Stimulated activated effector memory CD8-positive, alpha-beta T cell treated with anti-CD3 and anti-CD28 coated beads, Interleukin-12 subunit alpha, Interleukin-12 subunit beta, amount 100 ng/mL, for 72 hours (primary cell): Measurements from ENCODE around the gene FAM234B.
"Not testable (repeated sequence)": the region's sequence is repeated elsewhere in the genome, so short reads cannot be mapped to it uniquely, and the experiment has no call there.

Experiments used
- ATAC-seq: fragments of 150-1000 bp; cut with Tn5 transposase; 2 replicates; pipeline ENCODE4 v1.10.0; 2021
- DNase-seq, 2 donors: peaks; one replicate each; pipeline ENCODE4 v3.0.0; 2021 to 2022; ENCODE audit warnings: low spot score in 2 of 2
- H3K27ac Mint-ChIP-seq: one replicate; pipeline ENCODE4 v1.8.0; 2022; ENCODE audit warnings: mild to moderate bottlenecking, mixed read lengths
- H3K36me3 Mint-ChIP-seq: one replicate; pipeline ENCODE4 v1.8.0; 2022; ENCODE audit warnings: mild to moderate bottlenecking, mixed read lengths
- H3K4me1 Mint-ChIP-seq: one replicate; pipeline ENCODE4 v1.8.0; 2022; ENCODE audit warnings: mixed read lengths
- H3K4me3 Mint-ChIP-seq: one replicate; pipeline ENCODE4 v1.8.0; 2022; ENCODE audit warnings: mild to moderate bottlenecking, mixed read lengths
- H3K9me3 Mint-ChIP-seq: one replicate; pipeline ENCODE4 v1.8.0; 2022; ENCODE audit warnings: mixed read lengths

FAM234B gene

DNA sequence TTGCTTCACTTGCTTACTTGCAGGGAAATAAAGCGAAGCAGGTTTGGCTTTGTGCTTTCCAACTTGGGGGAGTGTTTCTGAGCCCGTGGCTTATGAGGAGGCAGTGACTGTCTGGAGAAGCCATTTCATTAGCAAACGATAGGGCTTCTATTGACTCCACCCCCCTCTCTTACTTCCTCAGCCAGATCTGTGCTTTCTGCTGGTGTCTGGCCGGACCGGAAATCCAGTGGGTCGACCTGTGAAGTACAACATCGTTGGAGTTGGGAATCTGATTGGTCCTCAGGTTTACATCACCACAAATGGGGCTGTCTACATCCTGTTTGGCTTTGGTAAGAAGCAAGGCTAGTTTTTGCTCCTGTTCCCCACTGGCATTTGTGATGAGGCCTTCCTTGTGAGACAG, 22.3 kb downstream of the FAM234B start:
- Mint-ChIP-seq H3K27ac (no peak overlapping the region), H3K4me3 (no peak overlapping the region), H3K36me3 (peaks cover 19% of the 10 kb centered on the region), H3K4me1 (no peaks in the 10 kb centered on the region), H3K9me3 (no peaks in the 10 kb centered on the region)
- DNase-seq, result no peak
- ATAC-seq, result no peak

DNA sequence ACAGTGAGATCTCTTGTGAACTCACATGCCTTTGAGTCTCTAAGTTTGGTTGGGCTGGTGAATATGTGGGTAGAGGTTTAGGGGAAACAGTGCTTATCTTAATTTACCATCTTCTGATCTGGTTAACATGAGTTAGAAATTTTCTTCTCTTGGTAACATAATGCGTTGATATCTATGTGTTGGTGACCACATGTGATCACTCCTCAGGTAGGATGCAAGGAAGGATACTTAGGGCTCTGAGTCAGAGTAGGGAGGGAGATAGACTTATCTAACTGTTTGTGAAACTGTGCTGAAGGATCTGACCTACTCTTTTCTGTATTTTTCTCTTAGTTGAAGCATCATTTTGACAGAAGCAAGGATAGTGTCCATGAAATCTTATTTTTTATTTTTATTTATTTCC, 23.1 kb downstream of the FAM234B start:
- Mint-ChIP-seq H3K9me3 (no peaks in the 10 kb centered on the region), H3K4me1 (no peaks in the 10 kb centered on the region), H3K27ac (no peak overlapping the region), H3K36me3 (peaks cover 18% of the 10 kb centered on the region), H3K4me3 (no peak overlapping the region)
- DNase-seq (no peak), ATAC-seq (peak; percentile 55)

DNA sequence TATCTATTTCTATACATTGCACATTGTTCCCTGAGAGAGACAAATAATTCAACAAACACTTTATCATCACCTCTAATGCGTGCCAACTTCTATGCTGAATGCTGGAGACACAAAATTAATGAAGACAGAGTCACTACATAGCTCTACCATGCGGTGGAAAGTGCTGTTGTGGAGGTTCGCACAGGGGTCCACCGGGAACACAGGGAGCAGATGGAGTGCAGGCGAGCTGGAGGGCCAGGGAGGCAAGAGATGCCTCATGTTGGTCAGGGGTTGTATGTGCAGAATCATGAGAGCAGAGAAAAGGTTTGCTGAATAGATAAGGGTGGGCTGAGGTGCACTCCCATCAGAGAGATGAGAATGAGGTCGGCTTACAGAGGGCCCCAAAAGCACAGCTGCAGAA, 25.2 kb downstream of the FAM234B start:
- Mint-ChIP-seq H3K4me3 (no peak overlapping the region), H3K36me3 (peaks cover 18% of the 10 kb centered on the region), H3K4me1 (no peaks in the 10 kb centered on the region), H3K9me3 (no peaks in the 10 kb centered on the region), H3K27ac (no peak overlapping the region)
- no peak for DNase-seq
- no peak for ATAC-seq

DNA sequence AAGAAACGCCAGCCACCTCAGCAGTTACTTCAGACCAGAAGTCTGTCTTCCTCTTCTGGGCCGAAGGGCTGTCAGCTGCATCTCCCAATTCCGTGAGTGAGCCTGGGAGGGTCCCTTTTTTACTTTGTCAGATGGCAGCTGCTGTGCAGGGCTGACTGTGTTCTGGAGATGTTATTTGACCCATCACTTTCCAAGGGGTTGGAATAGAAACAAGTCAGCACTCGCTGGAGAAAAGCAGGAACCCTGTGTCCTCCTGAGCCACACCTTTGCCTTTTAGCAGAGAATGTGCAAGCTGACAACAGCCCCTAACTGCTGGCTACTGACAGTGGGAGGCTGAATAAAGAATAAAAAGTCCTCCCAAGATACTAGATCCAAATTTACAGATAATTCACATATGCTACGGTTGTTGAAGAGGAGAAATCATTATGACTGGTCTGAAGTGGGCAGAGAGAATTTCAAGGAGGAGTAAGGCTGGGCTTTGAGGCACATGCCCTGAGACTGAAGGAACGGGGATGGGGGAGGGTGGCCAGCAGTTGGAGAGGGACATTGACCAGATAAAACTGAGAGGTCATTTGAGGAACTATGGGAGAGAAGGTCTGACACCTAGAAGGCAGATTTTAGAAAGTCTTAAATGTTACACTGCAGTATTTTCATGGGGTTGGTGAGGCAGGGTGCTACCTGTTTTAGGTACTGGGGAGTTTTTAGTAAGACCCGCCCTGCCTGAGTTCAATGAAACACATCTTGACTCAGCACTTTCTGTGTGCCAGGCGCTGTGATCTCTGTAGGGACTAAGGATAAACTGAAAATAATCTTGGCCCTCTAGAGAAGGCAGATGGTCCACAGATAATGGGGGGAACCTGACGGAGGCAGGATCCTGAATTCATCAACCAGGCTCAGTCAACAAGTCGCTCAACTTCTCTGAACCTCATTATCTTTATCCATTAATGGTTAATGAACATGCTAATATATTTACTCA, 27.4 kb downstream of the FAM234B start:
- Mint-ChIP-seq H3K27ac (no peak overlapping the region), H3K4me3 (no peak overlapping the region), H3K9me3 (no peaks in the 10 kb centered on the region), H3K36me3 (peaks cover 23% of the 10 kb centered on the region), H3K4me1 (no peaks in the 10 kb centered on the region)
- ATAC-seq (no peak), DNase-seq (no peak)

DNA sequence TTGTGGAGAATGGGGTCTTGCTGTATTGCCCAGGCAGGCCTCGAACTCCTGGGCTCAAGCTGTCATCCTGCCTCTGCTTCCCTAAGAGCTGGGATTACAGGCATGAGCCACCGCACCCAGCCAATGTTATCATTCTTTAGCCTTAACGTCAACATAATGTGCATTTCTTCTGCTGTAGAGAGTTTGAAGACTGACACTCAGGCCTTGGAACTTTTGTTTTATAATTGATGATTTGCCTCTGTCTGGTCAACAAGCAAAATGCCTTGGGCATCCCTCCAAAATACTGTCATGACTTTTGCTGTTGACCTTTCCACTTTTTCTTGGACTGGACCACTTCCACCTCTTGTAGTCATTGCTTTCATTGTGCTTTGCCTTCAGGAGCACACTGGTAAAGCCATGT, 29.0 kb downstream of the FAM234B start:
- Mint-ChIP-seq H3K27ac (peak overlapping the region; percentile 26), H3K36me3 (peaks cover 18% of the 10 kb centered on the region), H3K4me1 (no peaks in the 10 kb centered on the region), H3K4me3 (no peak overlapping the region), H3K9me3 (no peaks in the 10 kb centered on the region)
- ATAC-seq (no peak), DNase-seq (no peak)

DNA sequence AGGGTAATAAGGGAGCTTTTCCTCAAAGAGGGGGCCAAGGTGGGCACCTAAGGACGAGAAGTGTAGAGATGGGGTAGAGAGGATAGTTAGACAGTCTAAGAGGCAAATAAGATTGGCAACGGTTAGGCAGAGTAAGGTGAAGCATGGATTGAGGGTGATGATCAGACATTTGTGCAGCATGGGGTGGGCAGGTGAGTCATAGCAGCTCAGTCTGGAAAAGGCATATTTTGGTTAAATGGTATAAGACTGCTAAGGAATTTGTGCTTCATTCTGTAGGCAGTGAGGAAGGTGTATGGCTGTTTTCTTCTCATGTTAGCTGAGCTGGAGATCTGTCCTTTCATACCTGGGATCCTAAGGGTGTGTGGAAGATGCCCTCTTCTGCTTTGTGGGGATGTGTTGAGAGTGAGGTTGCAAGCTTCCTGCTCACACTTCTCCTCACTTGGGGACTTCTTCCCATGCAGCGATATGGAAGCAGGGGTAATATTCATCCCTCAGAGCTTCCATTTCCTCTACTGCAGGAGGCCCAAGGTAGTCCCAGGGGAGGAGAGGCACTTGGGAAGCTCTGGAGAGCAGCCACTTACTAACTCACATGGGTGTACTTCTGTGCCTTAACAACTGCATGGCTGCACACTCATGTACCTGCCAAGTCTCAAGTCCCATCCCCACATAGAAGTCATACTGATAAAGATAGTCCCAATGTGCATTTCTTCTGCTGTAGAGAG, 30.4 kb downstream of the FAM234B start:
- no peaks in the 10 kb centered on the region for H3K9me3 Mint-ChIP-seq
- no peaks in the 10 kb centered on the region for H3K4me1 Mint-ChIP-seq
- H3K36me3 Mint-ChIP-seq, result peaks cover 12% of the 10 kb centered on the region
- no peak overlapping the region for H3K27ac Mint-ChIP-seq
- ATAC-seq (peak; percentile 34), DNase-seq (no peak)
- no peak overlapping the region for H3K4me3 Mint-ChIP-seq

DNA sequence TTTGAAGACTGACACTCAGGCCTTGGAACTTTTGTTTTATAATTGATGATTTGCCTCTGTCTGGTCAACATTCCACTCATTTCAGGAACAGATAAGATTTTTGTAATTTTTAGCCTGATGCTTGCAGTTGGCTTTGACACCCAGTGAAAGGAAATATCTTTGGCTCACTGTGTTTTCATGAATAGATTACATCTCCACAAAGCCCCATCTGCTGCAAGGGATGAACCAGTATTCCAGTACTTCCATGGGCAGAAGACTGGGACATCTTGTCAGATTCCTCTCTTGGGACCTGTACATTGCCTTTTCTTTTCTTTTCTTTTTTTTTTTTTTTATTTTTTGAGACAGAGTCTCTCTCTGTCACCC, 30.9 kb downstream of the FAM234B start:
- H3K36me3 Mint-ChIP-seq, result peaks cover 12% of the 10 kb centered on the region

DNA sequence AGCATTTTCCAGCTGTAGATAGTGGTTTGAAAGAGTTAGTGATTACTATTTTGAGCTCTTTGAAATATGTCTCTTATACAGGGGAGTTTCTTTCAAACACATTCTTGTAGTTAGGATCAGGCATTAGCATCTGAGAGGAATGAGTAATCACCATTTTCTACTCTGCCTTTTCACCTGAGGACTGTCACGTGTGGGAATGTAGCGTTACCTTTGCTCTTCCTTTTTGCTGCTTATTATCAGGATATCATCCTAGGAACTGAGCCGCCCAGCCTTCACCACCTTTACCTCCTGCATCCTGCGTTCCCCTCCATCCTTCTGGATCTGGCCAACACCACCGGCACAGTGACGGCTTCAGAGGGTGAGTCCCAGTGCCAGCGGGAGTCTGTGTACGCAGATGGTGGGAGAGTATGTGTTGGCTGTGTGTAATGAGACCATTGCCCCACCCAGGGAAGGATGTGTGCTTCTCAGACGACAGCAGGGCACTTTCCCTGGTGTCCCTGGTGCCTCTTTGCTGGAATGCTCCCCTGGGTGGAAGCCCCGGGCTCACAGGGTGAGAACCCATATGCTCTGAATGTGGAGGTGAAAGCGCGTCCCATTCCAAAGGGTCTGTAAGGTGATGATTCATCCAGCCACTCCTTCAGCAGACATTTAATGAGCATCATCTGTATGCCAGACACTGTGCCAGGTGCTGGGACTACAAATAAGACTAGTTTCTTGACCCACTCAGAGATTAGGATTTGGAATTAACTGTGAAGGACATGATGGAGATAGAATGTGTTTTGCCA, 31.8 kb downstream of the FAM234B start:
- H3K27ac Mint-ChIP-seq, result no peak overlapping the region
- H3K36me3 Mint-ChIP-seq, result peaks cover 12% of the 10 kb centered on the region
- no peaks in the 10 kb centered on the region for H3K4me1 Mint-ChIP-seq
- H3K9me3 Mint-ChIP-seq, result no peaks in the 10 kb centered on the region
- ATAC-seq, result no peak
- no peak for DNase-seq
- H3K4me3 Mint-ChIP-seq, result no peak overlapping the region

More for the DNA sequence above, 30.9 kb downstream of the FAM234B start:
- no peak for ATAC-seq
- H3K27ac Mint-ChIP-seq, result no peak overlapping the region
- H3K4me1 Mint-ChIP-seq, result no peaks in the 10 kb centered on the region
- H3K9me3 Mint-ChIP-seq, result no peaks in the 10 kb centered on the region
- no peak overlapping the region for H3K4me3 Mint-ChIP-seq
- DNase-seq, result no peak

DNA sequence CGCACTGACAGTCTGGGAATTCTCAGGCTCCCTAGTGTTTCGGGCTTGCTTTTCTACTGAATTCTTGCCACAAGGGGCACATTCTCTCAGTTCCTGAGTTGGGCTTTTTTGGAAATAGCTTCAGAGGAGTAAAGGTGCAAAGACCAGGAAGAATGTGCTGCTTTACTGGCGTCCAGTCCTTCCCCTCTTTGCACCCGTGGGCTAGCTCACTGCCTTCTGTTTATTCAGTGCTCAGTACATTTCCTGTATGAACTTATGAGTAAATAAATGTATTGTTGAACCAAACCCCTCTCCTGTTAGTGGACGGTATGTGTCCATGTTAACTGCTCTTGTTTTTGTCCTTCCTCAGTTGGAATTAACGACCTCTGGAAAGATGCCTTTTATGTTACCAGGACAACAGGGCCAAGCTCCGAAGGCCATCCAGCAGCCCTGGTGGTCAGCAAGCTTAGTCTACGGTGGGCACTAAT, 35.3 kb downstream of the FAM234B start:
- H3K36me3 Mint-ChIP-seq, result peaks cover 5% of the 10 kb centered on the region
- ATAC-seq, result no peak
- DNase-seq, result no peak
- H3K9me3 Mint-ChIP-seq, result no peaks in the 10 kb centered on the region
- no peak overlapping the region for H3K4me3 Mint-ChIP-seq
- no peaks in the 10 kb centered on the region for H3K4me1 Mint-ChIP-seq
- no peak overlapping the region for H3K27ac Mint-ChIP-seq

DNA sequence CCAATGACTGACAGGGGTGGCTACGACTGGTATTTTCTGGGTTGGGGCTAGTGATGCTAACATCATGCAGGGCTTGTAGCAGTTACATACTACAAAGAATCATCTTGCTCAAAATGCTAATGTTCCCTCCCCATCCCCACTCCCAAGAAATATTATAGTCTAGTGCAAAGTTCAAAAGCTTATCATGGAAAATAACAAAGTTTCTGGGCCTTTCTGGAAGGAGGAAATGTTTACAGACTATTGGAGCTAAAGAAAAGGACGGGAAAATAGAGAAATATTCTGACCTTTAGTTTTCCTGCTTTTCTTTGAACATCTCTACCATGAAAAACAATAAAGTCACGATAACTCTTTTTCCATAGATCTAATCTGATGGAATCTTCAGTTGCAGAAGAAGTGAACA, 36.1 kb downstream of the FAM234B start:
- peaks cover 5% of the 10 kb centered on the region for H3K36me3 Mint-ChIP-seq

DNA sequence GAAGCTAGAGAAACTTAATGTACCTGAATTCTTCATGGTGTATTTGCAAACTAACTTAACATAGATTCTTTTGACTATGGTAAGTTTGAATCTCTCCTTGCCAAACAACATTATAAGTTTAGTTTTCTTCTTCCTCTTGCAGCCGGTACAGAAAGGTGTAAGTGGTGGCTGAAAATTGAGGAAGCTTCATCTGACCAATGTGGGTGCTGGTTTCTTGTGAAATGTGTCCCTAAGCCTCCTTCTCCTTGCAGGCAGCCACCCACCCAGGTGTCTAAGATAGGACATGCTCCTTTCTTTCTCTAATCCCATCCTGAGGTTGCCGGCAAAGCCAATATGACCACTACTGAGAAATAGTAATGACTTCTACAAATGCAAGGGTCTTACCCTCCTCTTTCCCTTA, 38.7 kb downstream of the FAM234B start:
- Mint-ChIP-seq H3K9me3 (no peaks in the 10 kb centered on the region), H3K27ac (no peak overlapping the region), H3K4me3 (no peak overlapping the region), H3K4me1 (no peaks in the 10 kb centered on the region), H3K36me3 (no peaks in the 10 kb centered on the region)
- no peak for ATAC-seq
- no peak for DNase-seq

More for the DNA sequence above, 36.1 kb downstream of the FAM234B start:
- Mint-ChIP-seq H3K9me3 (no peaks in the 10 kb centered on the region), H3K4me1 (no peaks in the 10 kb centered on the region), H3K27ac (no peak overlapping the region), H3K4me3 (no peak overlapping the region)
- ATAC-seq, result no peak
- no peak for DNase-seq

DNA sequence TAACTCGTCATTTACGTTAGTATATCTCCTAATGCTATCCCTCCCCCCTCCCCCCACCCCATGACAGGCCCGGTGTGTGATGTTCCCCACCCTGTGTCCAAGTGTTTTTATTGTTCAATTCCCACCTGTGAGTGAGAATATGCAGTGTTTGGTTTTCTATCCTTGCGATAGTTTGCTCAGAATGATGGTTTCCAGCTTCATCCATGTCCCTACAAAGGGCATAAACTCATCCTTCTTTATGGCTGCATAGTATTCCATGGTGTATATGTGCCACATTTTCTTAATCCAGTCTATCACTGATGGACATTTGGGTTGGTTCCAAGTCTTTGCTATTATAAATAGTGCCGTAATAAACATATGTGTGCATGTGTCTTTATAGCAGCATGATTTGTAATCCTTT, 39.5 kb downstream of the FAM234B start:
- not testable (repeated sequence) for H3K27ac Mint-ChIP-seq, H3K4me3 Mint-ChIP-seq, ATAC-seq, H3K4me1 Mint-ChIP-seq, H3K9me3 Mint-ChIP-seq, DNase-seq, H3K36me3 Mint-ChIP-seq

DNA sequence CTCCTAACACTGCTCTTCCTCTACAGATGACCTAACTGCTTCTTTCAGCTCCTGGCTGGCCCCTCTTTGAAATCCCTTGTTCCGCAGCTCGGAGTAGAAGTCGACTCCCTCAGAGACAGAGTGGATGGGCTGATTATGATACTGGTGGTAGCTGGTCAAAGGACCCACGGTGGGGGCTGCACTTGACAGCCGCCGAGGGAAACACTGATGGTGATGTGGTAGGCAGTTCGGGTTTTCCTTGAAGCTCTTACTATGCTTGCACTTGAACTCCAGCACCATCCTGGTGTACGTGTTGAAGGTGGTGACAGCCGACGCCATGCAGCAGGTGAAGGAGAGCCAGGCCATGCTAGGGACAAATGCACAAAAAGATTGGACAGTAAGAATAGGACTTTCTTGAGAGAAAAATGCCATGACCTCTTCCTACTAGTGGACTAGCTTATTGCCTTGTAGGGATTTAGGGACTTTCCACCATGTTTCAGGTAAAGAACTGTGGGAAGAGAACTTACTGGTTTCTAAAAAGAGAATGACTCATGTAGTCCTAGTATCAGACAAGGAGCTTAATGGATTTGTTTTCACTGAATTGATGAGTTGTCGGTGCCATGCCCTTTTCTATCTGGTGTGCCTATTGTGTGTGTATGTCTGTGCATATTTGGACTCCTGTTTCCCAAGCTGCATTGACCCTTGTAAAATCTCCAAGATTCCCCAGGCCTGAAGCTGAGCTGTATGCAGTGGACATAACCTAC, 40.9 kb downstream of the FAM234B start:
- Mint-ChIP-seq H3K27ac (no peak overlapping the region), H3K36me3 (no peaks in the 10 kb centered on the region), H3K4me1 (no peaks in the 10 kb centered on the region), H3K4me3 (no peak overlapping the region), H3K9me3 (no peaks in the 10 kb centered on the region)
- DNase-seq (no peak), ATAC-seq (peak; percentile 31)

DNA sequence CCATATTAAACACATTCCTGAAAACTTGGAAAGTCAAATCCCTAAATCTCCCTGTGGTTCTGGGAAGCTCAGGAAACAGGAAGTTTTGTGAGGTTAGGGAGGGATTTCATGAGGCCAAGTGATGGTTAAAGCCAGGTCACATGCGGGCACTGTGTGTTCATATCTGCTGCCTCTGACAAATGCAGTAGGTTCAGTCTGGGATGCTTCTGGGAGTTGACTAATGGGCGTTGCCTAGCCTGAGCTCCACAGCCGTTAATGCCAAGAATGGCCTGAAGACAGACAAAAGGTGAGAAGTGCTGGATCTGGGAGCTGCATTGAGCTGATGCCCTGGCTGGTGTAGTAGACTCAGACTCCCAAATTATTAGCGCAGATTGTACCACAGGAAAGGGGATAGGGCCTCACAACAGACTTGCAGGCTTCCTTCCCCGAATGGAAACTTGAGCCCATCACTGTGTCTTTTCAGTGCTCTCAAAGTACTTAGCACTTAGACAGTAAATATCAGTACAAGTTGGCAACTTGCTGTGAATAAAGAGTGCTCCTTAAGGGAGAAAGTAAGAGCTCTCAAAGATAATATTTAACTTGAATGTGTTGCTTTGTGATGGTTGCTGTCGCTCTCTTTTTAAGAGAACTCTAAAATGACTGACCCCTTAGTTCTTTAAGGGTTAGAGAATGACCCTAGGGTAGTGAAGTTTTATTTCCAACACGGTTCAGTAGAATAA, 41.9 kb downstream of the FAM234B start:
- H3K4me3 Mint-ChIP-seq, result no peak overlapping the region
- no peak overlapping the region for H3K27ac Mint-ChIP-seq
- no peaks in the 10 kb centered on the region for H3K36me3 Mint-ChIP-seq
- no peaks in the 10 kb centered on the region for H3K9me3 Mint-ChIP-seq
- ATAC-seq, result no peak
- no peaks in the 10 kb centered on the region for H3K4me1 Mint-ChIP-seq
- no peak for DNase-seq
